ENCODE data around the gene DCLK2.

DCLK2 gene

GRCh38 chr4:150140774-150141400, 62.6 kb downstream of the DCLK2 start:
- TF ChIP-seq GATA2 (IDR thresholded peaks at IDR 0.05; ENCODE audit: low read depth, low read length), result no peak
- TF ChIP-seq GATA3 (IDR thresholded peaks at IDR 0.05; ENCODE audit: low read depth, low read length), result no peak

GRCh38 chr4:150141756-150142155, 63.5 kb downstream of the DCLK2 start:
- no peak for TF ChIP-seq GATA3 (IDR thresholded peaks at IDR 0.05; ENCODE audit: low read depth, low read length)
- no peak for TF ChIP-seq GATA2 (IDR thresholded peaks at IDR 0.05; ENCODE audit: low read depth, low read length)

- no peak for TF ChIP-seq GATA3 (IDR thresholded peaks at IDR 0.05; ENCODE audit: low read depth, low read length)
- no peak for TF ChIP-seq GATA2 (IDR thresholded peaks at IDR 0.05; ENCODE audit: low read depth, low read length)
Observed at GRCh38 chr4:150142831-150143230, 64.6 kb downstream of the DCLK2 start.

- TF ChIP-seq GATA2 (IDR thresholded peaks at IDR 0.05; ENCODE audit: low read depth, low read length) (no peak), GATA3 (IDR thresholded peaks at IDR 0.05; ENCODE audit: low read depth, low read length) (no peak)
Observed at GRCh38 chr4:150145090-150145945, 67.1 kb downstream of the DCLK2 start.

- TF ChIP-seq GATA3 (IDR thresholded peaks at IDR 0.05; ENCODE audit: low read depth, low read length) (no peak), GATA2 (IDR thresholded peaks at IDR 0.05; ENCODE audit: low read depth, low read length) (no peak)
Observed at GRCh38 chr4:150145946-150146340, 67.7 kb downstream of the DCLK2 start.

GRCh38 chr4:150149381-150149780, 71.1 kb downstream of the DCLK2 start:
- TF ChIP-seq GATA3 (IDR thresholded peaks at IDR 0.05; ENCODE audit: low read depth, low read length) (no peak), GATA2 (IDR thresholded peaks at IDR 0.05; ENCODE audit: low read depth, low read length) (no peak)

- TF ChIP-seq GATA2 (IDR thresholded peaks at IDR 0.05; ENCODE audit: low read depth, low read length) (no peak), GATA3 (IDR thresholded peaks at IDR 0.05; ENCODE audit: low read depth, low read length) (no peak)
Observed at GRCh38 chr4:150150629-150151062, 72.4 kb downstream of the DCLK2 start.

GRCh38 chr4:150152766-150153165, 74.5 kb downstream of the DCLK2 start:
- TF ChIP-seq GATA2 (IDR thresholded peaks at IDR 0.05; ENCODE audit: low read depth, low read length), result no peak
- TF ChIP-seq GATA3 (IDR thresholded peaks at IDR 0.05; ENCODE audit: low read depth, low read length), result no peak

GRCh38 chr4:150155391-150155790, 77.1 kb downstream of the DCLK2 start:
- TF ChIP-seq GATA2 (IDR thresholded peaks at IDR 0.05; ENCODE audit: low read depth, low read length) (no peak), GATA3 (IDR thresholded peaks at IDR 0.05; ENCODE audit: low read depth, low read length) (no peak)

GRCh38 chr4:150156543-150156942, 78.3 kb downstream of the DCLK2 start:
- TF ChIP-seq GATA3 (IDR thresholded peaks at IDR 0.05; ENCODE audit: low read depth, low read length) (no peak), GATA2 (IDR thresholded peaks at IDR 0.05; ENCODE audit: low read depth, low read length) (no peak)

GRCh38 chr4:150158041-150158440, 79.8 kb downstream of the DCLK2 start:
- TF ChIP-seq GATA2 (IDR thresholded peaks at IDR 0.05; ENCODE audit: low read depth, low read length), result no peak
- TF ChIP-seq GATA3 (IDR thresholded peaks at IDR 0.05; ENCODE audit: low read depth, low read length), result no peak

GRCh38 chr4:150160473-150160872, 82.2 kb downstream of the DCLK2 start:
- TF ChIP-seq GATA2 (IDR thresholded peaks at IDR 0.05; ENCODE audit: low read depth, low read length), result no peak
- no peak for TF ChIP-seq GATA3 (IDR thresholded peaks at IDR 0.05; ENCODE audit: low read depth, low read length)

GRCh38 chr4:150161109-150161508, 82.9 kb downstream of the DCLK2 start:
- no peak for TF ChIP-seq GATA2 (IDR thresholded peaks at IDR 0.05; ENCODE audit: low read depth, low read length)
- TF ChIP-seq GATA3 (IDR thresholded peaks at IDR 0.05; ENCODE audit: low read depth, low read length), result no peak

- TF ChIP-seq GATA2 (IDR thresholded peaks at IDR 0.05; ENCODE audit: low read depth, low read length), result no peak
Observed at GRCh38 chr4:150164055-150164454, 85.8 kb downstream of the DCLK2 start.
